Activated CD8-positive, alpha-beta memory T cell treated with anti-CD3 and anti-CD28 coated beads for 4 hours (primary cell): ENCODE data around the gene ICOS.

Source experiments
- DNase-seq, 2 donors: peaks; one replicate each; pipeline ENCODE4 v3.0.0-alpha.2; 2020; ENCODE audit warnings: low read depth in 2 of 2

The ICOS gene

GRCh38 chr2:204010628-204011560 is 74.3 kb downstream of the ICOS start:
- no peak for DNase-seq
